ENCODE results near the gene SKIC8.
A peak's percentile ranks its signal among the peaks of the same experiment; 100 is the strongest.

The SKIC8 gene

DNA sequence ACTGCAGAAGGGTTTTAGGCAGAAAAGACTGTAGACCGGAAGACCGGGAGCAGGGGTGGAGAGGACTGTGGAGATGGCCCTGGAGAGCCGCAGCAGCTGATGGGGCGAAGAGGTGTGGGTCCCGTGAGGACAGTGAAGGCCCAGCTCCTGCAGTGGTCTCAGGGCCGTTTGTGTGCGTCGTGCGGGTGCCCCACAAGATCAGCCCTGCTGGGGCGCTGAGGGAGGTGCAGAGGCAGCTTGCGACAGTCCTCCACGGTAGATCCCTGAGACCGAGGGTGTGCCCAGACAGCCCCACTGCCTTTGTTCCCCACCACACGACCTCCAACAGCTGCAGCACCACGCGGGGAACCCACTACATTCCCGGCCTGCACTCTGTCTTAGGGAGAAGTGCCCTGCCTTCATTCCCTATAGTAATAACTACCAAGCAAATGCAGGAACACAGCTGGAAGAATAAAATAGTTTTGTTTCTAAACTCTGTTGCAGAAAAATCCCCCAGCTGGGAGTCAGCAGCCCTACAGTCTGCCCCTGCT is 21.7 kb upstream of the SKIC8 start:
- WGBS, 2 experiments (ENCODE audit: insufficient coverage in 2 of 2): 82 to 91% methylated on average over 13 to 15 of the region's 17 CpGs
- no peak overlapping the region for H3K4me3 ChIP-seq (ENCODE audit: extremely low read depth, insufficient read depth, low read length, poor library complexity, severe bottlenecking)
- no peaks in the 10 kb centered on the region for H3K9me3 ChIP-seq (ENCODE audit: control insufficient read depth, low read length)
- peak overlapping the region; percentile 29 for H3K27ac ChIP-seq (ENCODE audit: low read depth, low read length, severe bottlenecking)
- peaks cover 17% of the 10 kb centered on the region for H3K4me1 ChIP-seq (ENCODE audit: control insufficient read depth, insufficient read depth, low read length, poor library complexity, severe bottlenecking)
- H3K36me3 ChIP-seq (ENCODE audit: control insufficient read depth, insufficient read depth, low read length): no peaks in the 10 kb centered on the region

- peaks cover 19% of the 10 kb centered on the region for H3K4me1 ChIP-seq (ENCODE audit: control insufficient read depth, insufficient read depth, low read length, poor library complexity, severe bottlenecking)
- H3K9me3 ChIP-seq (ENCODE audit: control insufficient read depth, low read length): no peaks in the 10 kb centered on the region
- H3K27ac ChIP-seq (ENCODE audit: low read depth, low read length, severe bottlenecking): no peak overlapping the region
- 90 to 94% methylated on average over 2 to 3 of the region's 5 CpGs for WGBS, 2 experiments (ENCODE audit: insufficient coverage in 2 of 2)
- no peak overlapping the region for H3K4me3 ChIP-seq (ENCODE audit: extremely low read depth, insufficient read depth, low read length, poor library complexity, severe bottlenecking)
- H3K36me3 ChIP-seq (ENCODE audit: control insufficient read depth, insufficient read depth, low read length): no peaks in the 10 kb centered on the region
Observed at GRCh38 chr15:78320183-78320582, 20.8 kb upstream of the SKIC8 start.

DNA sequence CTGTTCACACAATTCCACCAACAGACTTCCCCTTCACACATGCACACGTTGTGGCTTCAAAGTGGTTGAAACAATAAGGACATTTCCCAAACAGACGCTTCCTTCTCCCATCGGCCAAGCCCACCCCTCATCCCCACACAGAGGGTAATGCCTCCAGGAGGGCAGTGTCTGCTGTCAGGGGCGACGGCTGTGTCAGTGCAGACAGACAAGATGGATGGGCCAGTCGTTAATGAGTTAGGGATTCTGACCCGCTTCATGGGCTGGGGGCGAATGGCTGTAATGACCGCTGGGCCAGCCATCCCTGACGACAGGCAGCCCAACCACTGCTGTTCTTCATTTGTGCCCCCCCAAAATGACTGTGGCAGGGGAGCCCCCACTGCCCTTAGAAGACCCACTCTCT is 20.2 kb upstream of the SKIC8 start:
- WGBS, 2 experiments (ENCODE audit: insufficient coverage in 2 of 2): 74 to 77% methylated on average over 8 of the region's 10 CpGs
- Histone ChIP-seq H3K4me1 (ENCODE audit: control insufficient read depth, insufficient read depth, low read length, poor library complexity, severe bottlenecking) (peaks cover 15% of the 10 kb centered on the region), H3K9me3 (ENCODE audit: control insufficient read depth, low read length) (no peaks in the 10 kb centered on the region), H3K4me3 (ENCODE audit: extremely low read depth, insufficient read depth, low read length, poor library complexity, severe bottlenecking) (no peak overlapping the region), H3K36me3 (ENCODE audit: control insufficient read depth, insufficient read depth, low read length) (no peaks in the 10 kb centered on the region), H3K27ac (ENCODE audit: low read depth, low read length, severe bottlenecking) (peak overlapping the region; percentile 29)

DNA sequence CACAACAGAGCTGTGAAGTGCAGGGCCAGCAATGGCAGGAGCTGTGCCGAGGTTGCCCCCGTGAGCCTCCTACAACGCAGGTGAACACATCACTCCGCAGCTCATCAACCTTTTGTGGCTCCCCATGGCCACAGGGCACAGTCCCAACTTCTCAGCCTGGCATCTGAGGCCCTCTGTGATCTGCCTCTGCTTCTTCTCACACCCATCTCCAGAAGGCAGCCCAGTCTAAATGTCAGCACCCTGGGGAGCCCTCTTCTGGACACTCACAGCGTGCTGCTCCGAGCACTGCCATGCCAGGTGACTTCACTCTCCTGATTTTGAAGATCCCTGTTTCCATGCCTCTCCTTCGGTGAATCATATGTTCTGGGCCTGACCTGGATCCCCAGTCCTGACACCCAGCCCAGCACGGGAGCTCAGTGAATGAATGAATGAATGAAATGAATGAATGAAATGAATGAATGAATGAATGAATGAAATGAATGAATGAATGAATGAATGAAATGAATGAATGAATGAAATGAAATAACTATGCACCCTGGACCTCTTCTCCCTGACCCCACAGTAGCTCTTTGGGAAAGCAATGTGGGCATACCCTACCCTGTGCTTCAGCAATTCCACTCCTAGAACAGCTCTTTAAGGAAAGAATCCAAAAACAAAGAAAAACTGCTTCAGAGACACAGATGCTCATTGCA is 17.9 kb upstream of the SKIC8 start:
- Histone ChIP-seq H3K36me3 (ENCODE audit: control insufficient read depth, insufficient read depth, low read length) (no peaks in the 10 kb centered on the region), H3K4me1 (ENCODE audit: control insufficient read depth, insufficient read depth, low read length, poor library complexity, severe bottlenecking) (peaks cover 9% of the 10 kb centered on the region), H3K9me3 (ENCODE audit: control insufficient read depth, low read length) (no peaks in the 10 kb centered on the region), H3K4me3 (ENCODE audit: extremely low read depth, insufficient read depth, low read length, poor library complexity, severe bottlenecking) (no peak overlapping the region), H3K27ac (ENCODE audit: low read depth, low read length, severe bottlenecking) (peak overlapping the region; percentile 16)
- WGBS, 2 experiments (ENCODE audit: insufficient coverage in 2 of 2): 90 to 93% methylated on average over 8 of the region's 8 CpGs

- H3K27ac ChIP-seq (ENCODE audit: low read depth, low read length, severe bottlenecking): peak overlapping the region; percentile 72
- 55 to 61% methylated on average over 7 to 15 of the region's 17 CpGs for WGBS, 2 experiments (ENCODE audit: insufficient coverage in 2 of 2)
- H3K9me3 ChIP-seq (ENCODE audit: control insufficient read depth, low read length): no peaks in the 10 kb centered on the region
- H3K4me1 ChIP-seq (ENCODE audit: control insufficient read depth, insufficient read depth, low read length, poor library complexity, severe bottlenecking): peaks cover 3% of the 10 kb centered on the region
- H3K36me3 ChIP-seq (ENCODE audit: control insufficient read depth, insufficient read depth, low read length): no peaks in the 10 kb centered on the region
- H3K4me3 ChIP-seq (ENCODE audit: extremely low read depth, insufficient read depth, low read length, poor library complexity, severe bottlenecking): no peak overlapping the region
Observed at GRCh38 chr15:78316283-78317083, 17.1 kb upstream of the SKIC8 start.

GRCh38 chr15:78315686-78316282 is 16.4 kb upstream of the SKIC8 start:
- H3K27ac ChIP-seq (ENCODE audit: low read depth, low read length, severe bottlenecking): peak overlapping the region; percentile 72
- no peaks in the 10 kb centered on the region for H3K9me3 ChIP-seq (ENCODE audit: control insufficient read depth, low read length)
- WGBS, 2 experiments (ENCODE audit: insufficient coverage in 2 of 2): 65 to 73% methylated on average over 5 to 6 of the region's 7 CpGs
- no peak overlapping the region for H3K4me3 ChIP-seq (ENCODE audit: extremely low read depth, insufficient read depth, low read length, poor library complexity, severe bottlenecking)
- peaks cover 3% of the 10 kb centered on the region for H3K4me1 ChIP-seq (ENCODE audit: control insufficient read depth, insufficient read depth, low read length, poor library complexity, severe bottlenecking)
- H3K36me3 ChIP-seq (ENCODE audit: control insufficient read depth, insufficient read depth, low read length): no peaks in the 10 kb centered on the region

DNA sequence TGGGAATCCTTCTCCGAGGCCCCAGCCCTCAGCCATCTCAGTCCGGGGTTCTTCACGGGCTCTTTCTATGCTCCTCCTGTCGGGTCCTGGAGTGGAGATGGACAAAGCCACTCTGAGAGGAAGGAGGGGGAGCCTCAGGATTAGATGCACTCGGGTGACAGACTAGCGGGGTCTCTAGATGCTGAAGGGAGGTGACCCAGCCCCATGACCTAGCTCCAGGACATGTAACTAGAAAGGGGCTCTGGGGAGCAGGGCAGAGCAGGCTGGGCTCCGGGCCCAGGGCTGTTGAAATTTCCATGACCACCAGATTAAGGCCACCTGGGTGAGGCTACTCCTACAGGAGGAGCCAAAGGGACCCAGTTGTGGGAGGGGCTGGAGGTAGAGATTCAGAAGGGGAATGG is 14.8 kb upstream of the SKIC8 start:
- 89 to 93% methylated on average over 5 to 6 of the region's 7 CpGs for WGBS, 2 experiments (ENCODE audit: insufficient coverage in 2 of 2)
- Histone ChIP-seq H3K4me1 (ENCODE audit: control insufficient read depth, insufficient read depth, low read length, poor library complexity, severe bottlenecking) (peaks cover 3% of the 10 kb centered on the region), H3K9me3 (ENCODE audit: control insufficient read depth, low read length) (no peaks in the 10 kb centered on the region)

DNA sequence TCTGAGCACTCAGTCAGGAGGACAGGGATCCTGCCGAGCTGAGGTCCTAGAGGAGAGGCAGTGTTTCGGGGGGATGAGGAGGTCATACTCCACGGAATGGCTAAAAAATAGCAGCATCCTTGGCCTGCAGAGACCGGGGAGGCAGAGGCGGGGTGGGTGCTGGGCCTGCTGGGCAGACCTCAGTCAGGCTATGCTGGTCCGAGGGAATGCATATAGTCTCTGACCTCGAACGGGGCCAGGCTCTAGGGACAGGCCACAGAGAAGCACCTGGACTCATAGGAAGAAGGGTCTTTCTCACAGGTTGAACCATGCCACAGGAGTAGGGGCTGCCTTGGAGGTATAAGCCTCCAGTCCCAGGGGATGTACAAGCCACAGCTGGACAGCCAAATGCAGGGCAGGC is 14.0 kb upstream of the SKIC8 start:
- Histone ChIP-seq H3K27ac (ENCODE audit: low read depth, low read length, severe bottlenecking) (no peak overlapping the region), H3K4me1 (ENCODE audit: control insufficient read depth, insufficient read depth, low read length, poor library complexity, severe bottlenecking) (peaks cover 3% of the 10 kb centered on the region), H3K36me3 (ENCODE audit: control insufficient read depth, insufficient read depth, low read length) (no peaks in the 10 kb centered on the region), H3K4me3 (ENCODE audit: extremely low read depth, insufficient read depth, low read length, poor library complexity, severe bottlenecking) (no peak overlapping the region), H3K9me3 (ENCODE audit: control insufficient read depth, low read length) (no peaks in the 10 kb centered on the region)
- WGBS, 2 experiments (ENCODE audit: insufficient coverage in 2 of 2): 78 to 82% methylated on average over 8 of the region's 8 CpGs

More for the DNA sequence above, 14.8 kb upstream of the SKIC8 start:
- Histone ChIP-seq H3K36me3 (ENCODE audit: control insufficient read depth, insufficient read depth, low read length) (no peaks in the 10 kb centered on the region), H3K4me3 (ENCODE audit: extremely low read depth, insufficient read depth, low read length, poor library complexity, severe bottlenecking) (no peak overlapping the region), H3K27ac (ENCODE audit: low read depth, low read length, severe bottlenecking) (no peak overlapping the region)

DNA sequence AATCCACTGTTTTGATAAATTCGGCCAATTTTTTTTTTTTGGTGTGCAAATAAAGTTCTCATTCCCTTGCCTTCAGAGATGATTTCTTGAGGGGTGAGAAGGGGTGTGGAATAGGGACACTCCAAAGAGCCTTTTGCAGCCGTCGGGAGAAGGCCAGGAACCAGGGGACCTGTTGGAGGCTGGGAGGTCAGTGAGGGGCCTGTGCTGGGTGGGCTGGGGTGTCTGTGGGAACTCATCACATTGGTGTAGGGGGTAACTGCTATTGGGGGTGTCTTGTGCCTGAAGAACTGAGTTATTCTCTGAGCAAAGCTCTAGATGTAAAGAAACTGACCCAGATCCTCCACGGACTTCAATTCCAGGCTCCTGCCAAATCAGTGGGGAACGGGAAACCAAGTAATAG is 13.5 kb upstream of the SKIC8 start:
- Histone ChIP-seq H3K4me3 (ENCODE audit: extremely low read depth, insufficient read depth, low read length, poor library complexity, severe bottlenecking) (no peak overlapping the region), H3K9me3 (ENCODE audit: control insufficient read depth, low read length) (no peaks in the 10 kb centered on the region), H3K4me1 (ENCODE audit: control insufficient read depth, insufficient read depth, low read length, poor library complexity, severe bottlenecking) (peaks cover 3% of the 10 kb centered on the region), H3K36me3 (ENCODE audit: control insufficient read depth, insufficient read depth, low read length) (no peaks in the 10 kb centered on the region), H3K27ac (ENCODE audit: low read depth, low read length, severe bottlenecking) (no peak overlapping the region)
- WGBS, 2 experiments (ENCODE audit: insufficient coverage in 2 of 2): 73 to 90% methylated on average over 3 to 4 of the region's 5 CpGs

DNA sequence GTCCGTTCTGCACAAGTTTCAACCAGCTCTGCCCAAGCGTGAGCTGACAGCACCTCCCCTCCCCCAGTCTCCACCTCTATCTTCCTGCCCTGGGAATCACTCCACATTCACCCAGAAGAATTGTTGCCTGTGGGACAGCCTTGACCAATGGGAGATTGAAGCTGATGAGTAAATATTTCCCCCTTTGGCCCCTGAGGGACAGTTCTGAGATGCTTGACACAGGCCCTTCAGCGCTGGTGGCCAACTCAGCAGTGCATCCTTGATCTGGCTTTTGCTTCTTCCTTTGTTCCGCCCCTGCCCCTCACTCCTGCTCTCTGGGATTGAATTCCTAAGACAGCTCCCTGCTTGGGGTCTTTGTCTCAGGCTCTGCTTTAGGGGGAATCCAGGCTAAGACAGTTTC is 13.1 kb upstream of the SKIC8 start:
- WGBS, 2 experiments (ENCODE audit: insufficient coverage in 2 of 2): 59 to 70% methylated on average over 4 of the region's 4 CpGs
- no peak overlapping the region for H3K4me3 ChIP-seq (ENCODE audit: extremely low read depth, insufficient read depth, low read length, poor library complexity, severe bottlenecking)
- no peaks in the 10 kb centered on the region for H3K9me3 ChIP-seq (ENCODE audit: control insufficient read depth, low read length)
- H3K27ac ChIP-seq (ENCODE audit: low read depth, low read length, severe bottlenecking): no peak overlapping the region
- H3K36me3 ChIP-seq (ENCODE audit: control insufficient read depth, insufficient read depth, low read length): no peaks in the 10 kb centered on the region
- peaks cover 3% of the 10 kb centered on the region for H3K4me1 ChIP-seq (ENCODE audit: control insufficient read depth, insufficient read depth, low read length, poor library complexity, severe bottlenecking)
